Measurements from ENCODE around the gene CHI3L1. TPM values are rescaled to one million over a fixed set of nuclear protein-coding genes. Genes with fewer than 3 reads are reported as not detected.

Gene CHI3L1
- total and polyA plus RNA-seq, 2 donors from 2014 or later, result 49.5 to 96.6 TPM

GRCh38 chr1:203185061-203185461, 1.4 kb downstream of the CHI3L1 start:
- H3K9me3 ChIP-seq (ENCODE audit: control insufficient read depth in 2 of 3, insufficient read depth in 1 of 3, low read length in 3 of 3), result no peaks in the 10 kb centered on the region
- no peak for FAIRE-seq
- no peaks in the 10 kb centered on the region for H3K36me3 ChIP-seq (ENCODE audit: control insufficient read depth in 2 of 3, insufficient read depth in 3 of 3, low read length in 3 of 3)
- H3K4me1 ChIP-seq (ENCODE audit: control insufficient read depth in 2 of 3, insufficient read depth in 2 of 3, low read depth in 1 of 3, low read length in 3 of 3), result peaks cover 0 to 4% (median 3%) of the 10 kb centered on the region in 3 donors
- H3K4me3 ChIP-seq (ENCODE audit: low read length in 3 of 3), result no peak overlapping the region
- TF ChIP-seq CTCF (IDR thresholded peaks at IDR 0.05; ENCODE audit: borderline replicate concordance, extremely low read depth, insufficient read depth), result no peak
- no peaks in the 10 kb centered on the region for H3K27me3 ChIP-seq (ENCODE audit: control insufficient read depth, insufficient read depth, low read length)
- DNase-seq, result no peak
- intact Hi-C loops (cut with DNase I), result no loop called here
- no peak overlapping the region for H3K9ac ChIP-seq (ENCODE audit: low read length in 3 of 3)
- no peak overlapping the region for H3K27ac ChIP-seq (ENCODE audit: low read depth in 2 of 2, low read length in 2 of 2)

GRCh38 chr1:203184467-203184866, 2.0 kb downstream of the CHI3L1 start:
- intact Hi-C loops (cut with DNase I), result no loop called here

DNA sequence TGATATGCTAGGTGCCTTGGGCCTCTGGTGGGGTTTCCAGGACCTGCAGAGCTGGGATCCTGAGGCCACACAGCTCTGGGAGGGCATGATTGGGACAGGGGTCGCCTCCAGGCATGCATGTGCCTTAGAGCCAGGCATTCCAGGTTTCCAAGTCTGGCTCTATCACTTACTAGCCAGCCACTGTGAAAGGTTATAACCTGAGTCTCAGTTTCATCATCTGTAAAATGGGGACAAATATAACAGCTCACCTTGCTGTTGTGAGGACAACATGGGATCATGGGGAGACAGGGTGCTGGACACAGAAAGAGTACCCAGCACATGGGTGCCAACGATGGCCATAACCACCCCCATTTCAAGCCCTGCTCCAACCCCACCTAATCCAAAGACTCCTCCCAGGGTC, 2.7 kb downstream of the CHI3L1 start:
- no peaks in the 10 kb centered on the region for H3K9me3 ChIP-seq (ENCODE audit: control insufficient read depth in 2 of 3, insufficient read depth in 1 of 3, low read length in 3 of 3)
- no peaks in the 10 kb centered on the region for H3K27me3 ChIP-seq (ENCODE audit: control insufficient read depth, insufficient read depth, low read length)
- intact Hi-C loops (cut with DNase I), result no loop called here
- H3K9ac ChIP-seq (ENCODE audit: low read length in 3 of 3), result no peak overlapping the region
- no peaks in the 10 kb centered on the region for H3K36me3 ChIP-seq (ENCODE audit: control insufficient read depth in 2 of 3, insufficient read depth in 3 of 3, low read length in 3 of 3)
- H3K27ac ChIP-seq (ENCODE audit: low read depth in 2 of 2, low read length in 2 of 2), result no peak overlapping the region
- no peak overlapping the region for H3K4me3 ChIP-seq (ENCODE audit: low read length in 3 of 3)
- TF ChIP-seq CTCF (IDR thresholded peaks at IDR 0.05; ENCODE audit: borderline replicate concordance, extremely low read depth, insufficient read depth), result no peak
- DNase-seq (no peak), FAIRE-seq (no peak)
- H3K4me1 ChIP-seq (ENCODE audit: control insufficient read depth in 2 of 3, insufficient read depth in 2 of 3, low read depth in 1 of 3, low read length in 3 of 3), result peaks cover 0 to 4% (median 3%) of the 10 kb centered on the region in 3 donors

More at GRCh38 chr1:203184467-203184866, 2.0 kb downstream of the CHI3L1 start:
- Histone ChIP-seq H3K9ac (ENCODE audit: low read length in 3 of 3) (no peak overlapping the region), H3K9me3 (ENCODE audit: control insufficient read depth in 2 of 3, insufficient read depth in 1 of 3, low read length in 3 of 3) (no peaks in the 10 kb centered on the region), H3K27me3 (ENCODE audit: control insufficient read depth, insufficient read depth, low read length) (no peaks in the 10 kb centered on the region), H3K4me3 (ENCODE audit: low read length in 3 of 3) (no peak overlapping the region), H3K4me1 (ENCODE audit: control insufficient read depth in 2 of 3, insufficient read depth in 2 of 3, low read depth in 1 of 3, low read length in 3 of 3) (peaks cover 0 to 4% (median 3%) of the 10 kb centered on the region in 3 donors), H3K27ac (ENCODE audit: low read depth in 2 of 2, low read length in 2 of 2) (no peak overlapping the region), H3K36me3 (ENCODE audit: control insufficient read depth in 2 of 3, insufficient read depth in 3 of 3, low read length in 3 of 3) (no peaks in the 10 kb centered on the region)
- DNase-seq (no peak), FAIRE-seq (no peak)
- TF ChIP-seq CTCF (IDR thresholded peaks at IDR 0.05; ENCODE audit: borderline replicate concordance, extremely low read depth, insufficient read depth), result no peak

GRCh38 chr1:203182387-203182953, 4.0 kb downstream of the CHI3L1 start:
- Histone ChIP-seq H3K27me3 (ENCODE audit: control insufficient read depth, insufficient read depth, low read length) (no peaks in the 10 kb centered on the region), H3K9me3 (ENCODE audit: control insufficient read depth in 2 of 3, insufficient read depth in 1 of 3, low read length in 3 of 3) (no peaks in the 10 kb centered on the region), H3K4me3 (ENCODE audit: low read length in 3 of 3) (no peak overlapping the region), H3K27ac (ENCODE audit: low read depth in 2 of 2, low read length in 2 of 2) (no peak overlapping the region), H3K9ac (ENCODE audit: low read length in 3 of 3) (no peak overlapping the region), H3K4me1 (ENCODE audit: control insufficient read depth in 2 of 3, insufficient read depth in 2 of 3, low read depth in 1 of 3, low read length in 3 of 3) (peaks cover 0 to 5% (median 2%) of the 10 kb centered on the region in 3 donors), H3K36me3 (ENCODE audit: control insufficient read depth in 2 of 3, insufficient read depth in 3 of 3, low read length in 3 of 3) (no peaks in the 10 kb centered on the region)
- DNase-seq (no peak), FAIRE-seq (no peak)
- no peak for TF ChIP-seq CTCF (IDR thresholded peaks at IDR 0.05; ENCODE audit: borderline replicate concordance, extremely low read depth, insufficient read depth)
- intact Hi-C loops (cut with DNase I), result no loop called here
